HCT116 (cell line): Measurements from ENCODE around the gene STRADA. TPM values are rescaled to one million over a fixed set of nuclear protein-coding genes. Genes with fewer than 3 reads are reported as not detected.

Experiments
- ATAC-seq: fragments of 200-7000 bp; cut with Tn5 transposase; 2 replicates; pipeline ENCODE4 v1.9.1; 2020; ENCODE audit warnings: mild to moderate bottlenecking, moderate library complexity
- BruUV-seq: library from RNA; stranded (reverse); fragments of 400-500 nt; replicated peaks from 2 replicates; lab custom pipeline; 2021; lab: Mats Ljungman, UMichigan
- CTCF ChIA-PET: fragments of 300-600 bp; sonication (Branson Sonifier 250); formaldehyde crosslinking; loops from one replicate; lab custom pipeline; 2021; ENCODE audit warnings: antibody characterized with exemption; lab: Charles Lee
- POLR2A ChIA-PET: fragments of 300-600, 350-600 bp; sonication (Branson Sonifier 250); formaldehyde crosslinking; loops from one replicate; lab custom pipeline; 2021; ENCODE audit warnings: antibody characterized with exemption; lab: Charles Lee
- RAD21 ChIA-PET, 2 experiments: fragments of 300-600 bp; sonication (Branson Sonifier 250); formaldehyde crosslinking; loops; one replicate each; lab custom pipeline; 2023; ENCODE audit warnings: low total read pairs in 2 of 2; ENCODE audit not compliant: uncharacterized antibody in 2 of 2, unreplicated experiment in 2 of 2, low non-redundant PET in 1 of 2; lab: Charles Lee
- DNase-seq: peaks from one replicate; pipeline ENCODE4 v3.0.0-alpha.2; 2010; ENCODE audit warnings: low read depth, low spot score
- H2AFZ ChIP-seq: fragments of 200-600 bp; shearing (Covaris generic), sonication (generic); 2 replicates; pipeline ENCODE4 v1.6.1; 2017; ENCODE audit warnings: low read depth, mixed run types, mixed read lengths, antibody characterized with exemption, low read length; ENCODE audit not compliant: poor library complexity, severe bottlenecking
- H3K27ac ChIP-seq: 2 replicates; pipeline ENCODE4 v1.5.1; 2012; ENCODE audit warnings: low read depth, low read length
- H3K27me3 ChIP-seq: fragments of 200-600 bp; sonication (generic); 2 replicates; pipeline ENCODE4 v1.6.1; 2016; ENCODE audit warnings: mixed run types, low read length, mixed read lengths; ENCODE audit not compliant: insufficient read depth
- H3K36me3 ChIP-seq, 2 experiments: fragments of 200-500 bp in 1 of 2; fragments of 200-600 bp in 1 of 2; sonication (Bioruptor generic) in 1 of 2; sonication (generic) in 1 of 2; 2 replicates each; pipeline versions ENCODE4 v1.5.1 to v1.6.1; 2014 to 2016; ENCODE audit warnings: low read length in 2 of 2, inconsistent platforms in 1 of 2, mixed read lengths in 1 of 2, mixed run types in 1 of 2; ENCODE audit not compliant: insufficient read depth in 2 of 2, control insufficient read depth in 1 of 2
- H3K4me1 ChIP-seq, 2 experiments: fragments of 200-600 bp in 1 of 2; sonication (generic) in 1 of 2; 2 replicates each; pipeline versions ENCODE4 v1.5.1 to v1.6.1; 2012 to 2017; ENCODE audit warnings: low read length in 2 of 2, inconsistent platforms in 1 of 2, mild to moderate bottlenecking in 1 of 2, mixed read lengths in 1 of 2, mixed run types in 1 of 2, moderate library complexity in 1 of 2; ENCODE audit not compliant: insufficient read depth in 2 of 2, control insufficient read depth in 1 of 2
- H3K4me2 ChIP-seq: fragments of 200-600 bp; sonication (generic); 2 replicates; pipeline ENCODE4 v1.6.1; 2017; ENCODE audit warnings: mixed run types, low read length, mixed read lengths
- H3K4me3 ChIP-seq, 2 experiments: fragments of 200-600 bp in 1 of 2; sonication (generic) in 1 of 2; replicated peaks in 1 of 2; 2 replicates each; pipeline ENCODE4 v1.5.1; 2011 to 2016; ENCODE audit warnings: low read length in 2 of 2, control low read depth in 1 of 2, low read depth in 1 of 2, mild to moderate bottlenecking in 1 of 2, mixed read lengths in 1 of 2, mixed run types in 1 of 2
- H3K79me2 ChIP-seq: fragments of 200-600 bp; sonication (generic); 2 replicates; pipeline ENCODE4 v1.6.1; 2017; ENCODE audit warnings: mild to moderate bottlenecking, mixed run types, low read length, moderate library complexity, mixed read lengths; ENCODE audit not compliant: insufficient read depth
- H3K9ac ChIP-seq: fragments of 200-600 bp; sonication (generic); 2 replicates; pipeline ENCODE4 v1.6.1; 2016; ENCODE audit warnings: low read length, mixed read lengths
- H3K9me2 ChIP-seq: fragments of 200-600 bp; sonication (generic), shearing (Covaris generic); 2 replicates; pipeline ENCODE4 v1.6.1; 2017; ENCODE audit warnings: mixed run types, mild to moderate bottlenecking, moderate library complexity; ENCODE audit not compliant: insufficient read depth
- H3K9me3 ChIP-seq, 2 experiments: fragments of 200-500 bp in 1 of 2; fragments of 200-600 bp in 1 of 2; sonication (Bioruptor generic) in 1 of 2; sonication (generic) in 1 of 2; 2 replicates each; pipeline ENCODE4 v1.6.1; 2014 to 2017; ENCODE audit warnings: low read length in 2 of 2, mixed read lengths in 2 of 2, inconsistent platforms in 1 of 2, low read depth in 1 of 2, mild to moderate bottlenecking in 1 of 2, mixed run types in 1 of 2, moderate library complexity in 1 of 2; ENCODE audit not compliant: control insufficient read depth in 1 of 2, insufficient read depth in 1 of 2
- H4K20me1 ChIP-seq: fragments of 200-600 bp; sonication (generic), shearing (Covaris generic); 2 replicates; pipeline ENCODE4 v1.6.1; 2017; ENCODE audit warnings: mixed run types, mild to moderate bottlenecking, moderate library complexity; ENCODE audit not compliant: insufficient read depth
- CBX3 ChIP-seq: IDR thresholded peaks from 2 replicates; pipeline ENCODE4 v1.6.1; 2012; ENCODE audit warnings: low read depth
- CTCF ChIP-seq, 3 experiments: fragments of 200-600 bp in 1 of 3; sonication (generic) in 1 of 3; IDR thresholded peaks in 2 of 3; conservative IDR thresholded peaks in 1 of 3; 2 replicates each; pipeline ENCODE4 v1.5.1; 2012 to 2017; ENCODE audit warnings: low read depth in 2 of 3, low read length in 2 of 3, antibody characterized with exemption in 1 of 3, borderline replicate concordance in 1 of 3, control low read depth in 1 of 3, mild to moderate bottlenecking in 1 of 3, mixed read lengths in 1 of 3, mixed run types in 1 of 3, moderate library complexity in 1 of 3; ENCODE audit not compliant: insufficient read depth in 1 of 3
- ELF1 ChIP-seq: IDR thresholded peaks from 2 replicates; pipeline ENCODE4 v1.6.1; 2012; ENCODE audit warnings: low read depth, borderline replicate concordance
- POLR2AphosphoS5 ChIP-seq: IDR thresholded peaks from 2 replicates; pipeline ENCODE4 v1.6.1; 2011; ENCODE audit warnings: mild to moderate bottlenecking, low read depth, low read length, moderate library complexity
- REST ChIP-seq: IDR thresholded peaks from 2 replicates; pipeline ENCODE4 v1.6.1; 2012; ENCODE audit warnings: low read depth
- ZFX ChIP-seq: fragments of 450-650 bp; IDR thresholded peaks from 2 replicates; pipeline ENCODE4 v1.6.1; 2017
- ZNF274 ChIP-seq: fragments of 200-500 bp; sonication (Bioruptor generic); IDR thresholded peaks from 2 replicates; pipeline ENCODE4 v1.6.1; 2014; ENCODE audit warnings: mild to moderate bottlenecking, low read depth, low read length, inconsistent platforms
- intact Hi-C: fragments of 100-400 bp; cut with micrococcal nuclease; formaldehyde crosslinking; loops from 2 replicates; pipeline ENCODE4 v1.10.0; 2022
- total RNA-seq: library from RNA; stranded (reverse); gene quantifications from one replicate; pipeline ENCODE4 v1.2.1, GENCODE V29; 2021; ENCODE audit not compliant: unreplicated experiment

STRADA gene
- total RNA-seq, 1 experiment from 2014 or later = 38.0 TPM

- Histone ChIP-seq H3K9me3 (no peaks in the 10 kb centered on the region), H3K27me3 (no peaks in the 10 kb centered on the region), H3K4me1 (peaks cover 5 to 30% of the 10 kb centered on the region in 2 experiments), H3K9ac (peak overlapping the region; percentile 51; the same call in 1 of the 2 replicates), H3K4me2 (peak overlapping the region; percentile 92), H2AFZ (no peak overlapping the region), H4K20me1 (no peaks in the 10 kb centered on the region), H3K36me3 (no peaks in the 10 kb centered on the region), H3K9me2 (no peaks in the 10 kb centered on the region), H3K27ac (peak overlapping the region; percentile 44; the same call in 1 of the 2 replicates), H3K79me2 (no peaks in the 10 kb centered on the region), H3K4me3 (peak overlapping the region; percentile 36 to 60)
- no peak for TF ChIP-seq REST
- peak; percentile 20; the same call in 1 of the 2 replicates for TF ChIP-seq ZFX
- TF ChIP-seq POLR2AphosphoS5 = no peak
- TF ChIP-seq ELF1 = no peak
- TF ChIP-seq CTCF (IDR thresholded peaks at IDR 0.05 in 2 of 3, conservative IDR thresholded peaks at IDR 0.05 in 1 of 3; ENCODE audit: borderline replicate concordance in 1 of 3, insufficient read depth in 1 of 3, low read depth in 2 of 3, low read length in 2 of 3) = no peak
- no peak for TF ChIP-seq CBX3
- no peak for TF ChIP-seq ZNF274
- DNase-seq (no peak), ATAC-seq (no peak)
- intact Hi-C loops = no loop called here
- ChIA-PET RAD21 (no interaction called here), POLR2A (no interaction called here), CTCF (interaction anchor here (1.1 to 1.6 kb wide), 2 partner anchors 8 to 89 kb away, joined by 3 read pairs; no protein-coding TSS in a partner anchor)
- BruUV-seq = no TSS peak
These were observed 40.8 kb downstream of the STRADA start for GRCh38 chr17:63700528-63701455.
